Memory B cell (primary cell): Measurements from ENCODE around the gene SPACA6.

Experiments used
- ATAC-seq: fragments of 150-1000 bp; cut with Tn5 transposase; 2 replicates; pipeline ENCODE4 v1.10.0; 2021; ENCODE audit warnings: low read depth, mild to moderate bottlenecking, moderate library complexity
- DNase-seq, 2 donors: peaks; one replicate each; pipeline ENCODE4 v3.0.0; 2022; ENCODE audit warnings: low spot score in 2 of 2
- H3K27ac Mint-ChIP-seq: one replicate; pipeline ENCODE4 v1.8.0; 2022; ENCODE audit warnings: mild to moderate bottlenecking, moderate library complexity, mixed read lengths
- H3K27me3 Mint-ChIP-seq: one replicate; pipeline ENCODE4 v1.8.0; 2022; ENCODE audit warnings: mixed read lengths
- H3K36me3 Mint-ChIP-seq: one replicate; pipeline ENCODE4 v1.8.0; 2022; ENCODE audit warnings: mild to moderate bottlenecking, mixed read lengths
- H3K4me1 Mint-ChIP-seq: one replicate; pipeline ENCODE4 v1.8.0; 2022; ENCODE audit warnings: mixed read lengths
- H3K4me3 Mint-ChIP-seq: one replicate; pipeline ENCODE4 v1.8.0; 2022; ENCODE audit warnings: mild to moderate bottlenecking, moderate library complexity, mixed read lengths
- H3K9me3 Mint-ChIP-seq: one replicate; pipeline ENCODE4 v1.8.0; 2022; ENCODE audit warnings: mixed read lengths

Gene SPACA6

DNA sequence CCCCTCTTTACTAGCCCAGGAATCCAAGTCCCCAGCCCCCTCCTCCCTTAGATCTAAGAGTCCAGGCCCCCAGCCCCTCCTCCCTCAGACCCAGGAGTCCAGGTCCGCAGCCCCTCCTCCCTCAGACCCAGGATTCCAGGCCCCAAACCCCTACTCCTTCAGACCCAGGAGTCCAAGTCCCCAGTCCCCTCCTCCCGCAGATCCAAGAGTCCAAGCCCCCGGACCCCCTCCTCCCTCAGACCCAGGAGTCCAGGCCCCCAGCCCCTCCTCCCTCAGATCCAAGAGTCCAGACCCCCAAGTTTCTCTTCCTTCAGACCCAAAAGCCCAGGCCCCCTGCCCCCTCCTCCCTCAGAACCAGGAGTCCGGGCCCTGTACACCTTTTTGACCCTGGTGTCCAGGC, 11.5 kb downstream of the SPACA6 start:
- DNase-seq (no peak), ATAC-seq (no peak)
- Mint-ChIP-seq H3K27ac (peak overlapping the region; percentile 79), H3K36me3 (peaks cover 12% of the 10 kb centered on the region), H3K4me1 (peaks cover 22% of the 10 kb centered on the region), H3K9me3 (peaks cover 3% of the 10 kb centered on the region), H3K27me3 (peaks cover 7% of the 10 kb centered on the region), H3K4me3 (peak overlapping the region; percentile 81)

DNA sequence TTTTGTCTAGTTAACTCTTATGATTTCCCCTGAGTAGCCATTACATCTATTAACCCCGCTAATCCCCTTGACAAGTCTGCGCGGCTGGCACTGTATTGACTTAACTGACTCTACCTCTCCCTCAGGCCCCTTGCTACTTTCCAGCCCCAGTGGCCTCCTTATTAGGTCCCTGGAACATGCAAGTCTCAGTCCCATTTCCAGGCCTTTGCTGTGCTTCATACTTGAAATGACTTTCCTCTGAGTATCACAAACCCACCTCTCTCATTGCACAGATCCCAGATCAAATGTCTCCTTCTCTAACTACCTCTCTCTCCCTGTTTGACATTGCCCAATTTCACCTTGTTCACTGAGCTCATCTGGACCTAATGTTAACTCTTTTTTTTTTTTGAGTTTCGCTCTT, 13.2 kb downstream of the SPACA6 start:
- ATAC-seq, result no peak
- Mint-ChIP-seq H3K4me1 (peaks cover 35% of the 10 kb centered on the region), H3K27ac (no peak overlapping the region), H3K27me3 (peaks cover 5% of the 10 kb centered on the region), H3K9me3 (peaks cover 2% of the 10 kb centered on the region), H3K36me3 (peaks cover 12% of the 10 kb centered on the region), H3K4me3 (peak overlapping the region; percentile 25)
- DNase-seq, result no peak

DNA sequence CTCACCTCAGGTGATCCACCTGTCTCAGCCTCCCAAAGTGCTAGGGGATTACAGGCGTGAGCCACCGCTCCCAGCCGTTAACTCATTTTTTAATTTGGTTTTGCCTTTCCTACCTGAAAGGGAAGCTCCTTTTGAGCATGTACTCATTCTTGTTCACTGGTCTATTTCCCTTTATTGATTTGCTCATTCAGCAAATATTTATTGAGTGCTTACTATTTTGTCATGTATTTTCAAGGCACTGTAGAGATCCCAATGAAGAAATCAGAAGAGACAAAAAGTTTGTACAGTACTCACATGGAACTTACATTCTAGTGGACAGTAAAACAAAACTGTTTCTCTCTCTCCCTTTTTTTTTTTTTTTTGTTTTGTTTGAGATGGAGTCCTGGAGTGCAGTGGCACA, 13.8 kb downstream of the SPACA6 start:
- DNase-seq (no peak), ATAC-seq (no peak)
- H3K27ac Mint-ChIP-seq, result no peak overlapping the region
- H3K4me3 Mint-ChIP-seq, result no peak overlapping the region
- H3K36me3 Mint-ChIP-seq, result peaks cover 12% of the 10 kb centered on the region
- H3K27me3 Mint-ChIP-seq, result peaks cover 5% of the 10 kb centered on the region
- H3K9me3 Mint-ChIP-seq, result peaks cover 2% of the 10 kb centered on the region
- peaks cover 39% of the 10 kb centered on the region for H3K4me1 Mint-ChIP-seq

DNA sequence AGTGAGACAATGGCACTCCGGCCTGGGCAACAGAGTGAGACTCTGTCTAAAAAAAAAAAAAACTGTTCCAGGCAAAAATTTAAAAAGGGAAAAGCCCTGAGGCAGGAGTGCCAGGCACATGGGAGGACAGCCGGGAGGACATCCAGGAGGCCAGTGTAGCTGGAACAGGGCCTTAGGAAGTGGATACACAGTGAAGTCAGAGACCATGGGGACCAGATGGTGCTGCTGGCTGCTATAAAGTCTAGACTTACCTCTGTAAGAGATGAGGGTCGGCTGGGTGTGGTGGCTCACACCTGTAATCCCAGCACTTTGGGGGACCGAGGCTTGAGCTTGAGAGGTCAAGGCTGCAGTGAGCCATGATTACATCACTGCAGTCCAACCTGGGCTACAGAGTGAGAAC, 15.7 kb downstream of the SPACA6 start:
- H3K4me3 Mint-ChIP-seq, result no peak overlapping the region
- DNase-seq, result no peak
- H3K9me3 Mint-ChIP-seq, result peaks cover 2% of the 10 kb centered on the region
- H3K4me1 Mint-ChIP-seq, result peaks cover 35% of the 10 kb centered on the region
- ATAC-seq, result no peak
- peaks cover 12% of the 10 kb centered on the region for H3K36me3 Mint-ChIP-seq
- H3K27ac Mint-ChIP-seq, result no peak overlapping the region
- no peaks in the 10 kb centered on the region for H3K27me3 Mint-ChIP-seq

DNA sequence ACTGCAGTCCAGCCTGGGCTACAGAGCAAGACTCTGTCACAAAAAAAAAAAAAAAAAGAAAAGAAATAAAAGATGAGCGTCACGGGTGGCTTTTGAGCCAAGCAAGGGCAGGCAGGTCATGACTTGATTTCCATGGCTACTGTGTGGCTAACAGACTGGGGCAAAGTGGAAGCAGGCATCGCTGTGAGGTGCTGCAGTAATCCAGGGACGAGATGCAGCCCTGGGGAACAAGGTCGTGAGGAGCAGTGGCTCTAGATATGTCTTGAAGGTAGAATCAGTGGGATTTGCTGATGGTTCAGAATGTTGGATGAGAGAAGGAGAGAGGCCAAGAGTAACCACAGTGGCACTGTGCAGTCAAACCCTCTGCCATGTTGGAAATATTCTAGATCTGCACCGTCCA, 16.4 kb downstream of the SPACA6 start:
- ATAC-seq, result no peak
- Mint-ChIP-seq H3K4me3 (no peak overlapping the region), H3K4me1 (peaks cover 35% of the 10 kb centered on the region), H3K36me3 (peaks cover 12% of the 10 kb centered on the region), H3K27ac (no peak overlapping the region), H3K27me3 (no peaks in the 10 kb centered on the region), H3K9me3 (peaks cover 2% of the 10 kb centered on the region)
- no peak for DNase-seq

DNA sequence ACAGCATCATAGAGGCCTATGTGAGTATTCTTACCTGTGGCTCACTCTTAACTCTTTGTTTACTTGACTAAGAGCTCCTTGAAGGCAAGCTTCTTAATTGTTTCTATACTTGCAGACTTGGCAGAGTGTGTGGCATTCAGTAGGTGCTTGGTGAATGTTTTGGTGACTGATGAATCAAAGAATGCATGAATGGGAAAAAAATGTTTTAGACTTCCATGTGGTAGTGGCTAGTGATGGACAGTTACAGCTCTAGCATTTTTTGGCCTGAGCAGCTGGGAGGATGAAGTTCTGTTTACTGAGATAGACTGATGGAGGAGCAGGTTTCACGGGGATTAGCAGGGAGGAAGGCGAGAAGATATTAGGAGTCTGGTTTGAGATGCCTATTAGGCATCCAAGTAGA, 17.0 kb downstream of the SPACA6 start:
- H3K4me1 Mint-ChIP-seq, result peaks cover 34% of the 10 kb centered on the region
- H3K27me3 Mint-ChIP-seq, result peaks cover 1% of the 10 kb centered on the region
- peaks cover 4% of the 10 kb centered on the region for H3K9me3 Mint-ChIP-seq
- no peak overlapping the region for H3K4me3 Mint-ChIP-seq
- no peak overlapping the region for H3K27ac Mint-ChIP-seq
- no peak for DNase-seq
- peaks cover 12% of the 10 kb centered on the region for H3K36me3 Mint-ChIP-seq
- ATAC-seq, result no peak

DNA sequence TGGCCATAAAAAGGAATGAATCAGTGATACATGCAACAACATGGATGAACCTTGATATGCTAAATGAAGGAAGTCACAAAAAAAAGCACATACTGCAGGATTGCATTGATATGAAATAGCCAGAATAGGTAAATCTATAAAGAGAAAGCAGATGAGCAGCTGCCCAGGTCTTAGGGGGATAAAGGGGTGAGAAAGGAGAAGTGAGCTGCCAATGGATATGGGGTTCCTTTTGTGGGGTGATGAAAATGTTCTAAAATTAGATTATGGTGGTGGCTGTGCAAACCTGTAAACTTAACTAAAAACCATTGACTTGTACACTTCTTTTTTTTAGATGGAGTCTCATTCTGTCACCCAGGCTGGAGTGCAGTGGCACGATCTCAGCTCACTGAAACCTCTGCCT, 18.6 kb downstream of the SPACA6 start:
- ATAC-seq (no peak), DNase-seq (no peak)
- Mint-ChIP-seq H3K27ac (no peak overlapping the region), H3K4me3 (no peak overlapping the region), H3K9me3 (peaks cover 10% of the 10 kb centered on the region), H3K36me3 (peaks cover 5% of the 10 kb centered on the region), H3K4me1 (peaks cover 30% of the 10 kb centered on the region), H3K27me3 (peaks cover 12% of the 10 kb centered on the region)

DNA sequence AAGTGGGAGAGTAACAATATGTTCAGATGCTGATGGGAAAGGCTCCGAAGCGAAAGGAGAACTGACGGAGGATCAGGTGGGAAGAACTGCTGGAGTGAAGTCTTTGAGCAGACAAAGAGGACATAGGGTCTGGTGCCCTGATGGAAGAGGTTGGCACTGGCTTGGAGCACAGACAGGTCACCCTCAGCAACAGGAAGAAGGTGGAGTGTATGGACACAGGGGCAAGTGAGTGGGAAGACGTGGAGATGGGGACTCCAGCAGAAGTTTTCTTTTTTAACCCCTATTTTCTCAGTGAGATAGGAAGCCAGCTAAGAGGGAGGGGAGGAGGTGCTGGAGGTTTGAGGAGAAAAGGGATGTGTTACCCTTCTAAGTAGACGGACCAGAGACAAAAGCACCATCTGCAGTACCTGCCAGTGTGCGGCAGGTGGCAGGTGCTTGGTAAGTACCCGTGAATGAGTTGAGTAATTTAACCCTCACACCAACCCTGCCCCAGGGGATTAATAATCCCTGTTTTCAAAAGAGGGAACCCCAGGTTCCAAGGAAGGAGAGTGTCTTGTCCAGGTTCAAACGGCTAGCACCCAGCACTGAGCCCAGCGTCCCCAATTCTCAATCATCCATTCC, 19.4 kb downstream of the SPACA6 start:
- no peak for DNase-seq
- Mint-ChIP-seq H3K27ac (peak overlapping the region; percentile 9), H3K27me3 (peaks cover 14% of the 10 kb centered on the region), H3K4me1 (peaks cover 30% of the 10 kb centered on the region), H3K9me3 (peaks cover 10% of the 10 kb centered on the region), H3K4me3 (no peak overlapping the region), H3K36me3 (peaks cover 3% of the 10 kb centered on the region)
- peak; percentile 44 for ATAC-seq

DNA sequence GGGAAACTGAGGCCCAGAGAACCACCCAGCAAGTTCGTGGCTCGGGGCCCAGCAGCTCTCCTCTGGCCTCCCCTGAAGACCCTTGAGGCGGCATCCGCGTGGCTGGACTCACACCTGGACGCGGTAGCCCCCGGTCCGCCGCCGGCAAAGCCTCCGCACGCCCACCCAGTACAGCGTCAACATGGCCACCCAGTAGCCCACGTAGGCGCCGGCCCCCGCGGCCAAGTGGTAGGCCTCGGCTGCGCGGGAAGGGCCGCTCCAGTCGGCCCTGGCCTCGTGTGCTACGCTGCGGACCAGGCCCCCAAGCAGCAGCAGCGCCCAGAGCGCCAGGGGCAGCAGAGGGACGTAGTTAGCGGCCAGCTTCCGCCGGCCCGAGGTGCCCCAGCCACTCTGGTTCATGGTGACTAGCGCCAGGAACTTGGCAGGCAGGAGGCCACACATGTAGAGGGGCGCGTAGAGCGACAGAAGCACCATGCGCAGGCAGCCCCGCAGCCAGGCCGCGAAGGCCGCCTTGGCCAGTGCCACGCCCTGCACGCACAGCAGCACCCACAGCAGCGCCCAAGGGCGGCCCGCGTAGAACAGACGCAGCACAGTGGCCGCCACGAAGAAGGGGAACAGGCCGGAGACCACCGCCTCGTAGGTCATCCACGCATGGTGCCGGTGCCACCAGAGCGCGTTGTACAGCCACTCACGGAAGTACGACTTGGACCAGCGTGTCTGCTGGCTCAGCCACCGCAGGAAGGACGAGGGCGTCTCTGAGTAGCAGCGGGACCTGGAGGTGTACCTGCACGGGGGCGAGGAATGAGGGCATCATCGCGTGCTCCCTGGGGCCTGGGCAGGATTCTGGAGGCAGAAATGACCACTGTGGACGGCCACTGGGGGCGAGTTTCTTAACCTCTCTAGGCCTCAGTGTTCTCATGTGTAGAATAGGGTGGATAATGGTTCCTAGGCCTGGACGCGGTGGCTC, 20.5 kb downstream of the SPACA6 start:
- ATAC-seq (no peak), DNase-seq (no peak)
- Mint-ChIP-seq H3K36me3 (peaks cover 3% of the 10 kb centered on the region), H3K4me1 (peaks cover 28% of the 10 kb centered on the region), H3K9me3 (peaks cover 10% of the 10 kb centered on the region), H3K27me3 (peaks cover 17% of the 10 kb centered on the region), H3K4me3 (no peak overlapping the region), H3K27ac (no peak overlapping the region)

DNA sequence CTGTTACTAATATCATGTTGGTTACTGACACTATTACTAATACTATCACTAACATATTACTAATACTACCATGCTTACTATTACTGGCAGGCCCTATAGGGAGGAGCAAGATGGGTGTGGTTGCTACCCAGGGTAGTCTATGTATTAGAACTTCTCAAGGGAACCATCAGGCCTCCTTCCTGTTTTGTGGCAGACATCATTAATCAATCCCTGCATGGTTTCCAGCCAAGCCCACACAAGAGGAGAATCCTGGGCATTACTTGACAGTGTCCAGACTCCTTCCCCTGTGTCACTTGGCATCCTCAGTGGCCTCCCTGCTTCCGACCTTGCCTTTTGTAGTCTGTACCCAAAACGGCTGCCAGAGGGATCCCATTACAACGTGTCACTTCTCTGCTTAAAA, 21.7 kb downstream of the SPACA6 start:
- H3K27ac Mint-ChIP-seq, result no peak overlapping the region
- peaks cover 27% of the 10 kb centered on the region for H3K4me1 Mint-ChIP-seq
- DNase-seq, result no peak
- H3K27me3 Mint-ChIP-seq, result peaks cover 21% of the 10 kb centered on the region
- H3K9me3 Mint-ChIP-seq, result peaks cover 11% of the 10 kb centered on the region
- H3K4me3 Mint-ChIP-seq, result no peak overlapping the region
- no peak for ATAC-seq
- H3K36me3 Mint-ChIP-seq, result peaks cover 6% of the 10 kb centered on the region

DNA sequence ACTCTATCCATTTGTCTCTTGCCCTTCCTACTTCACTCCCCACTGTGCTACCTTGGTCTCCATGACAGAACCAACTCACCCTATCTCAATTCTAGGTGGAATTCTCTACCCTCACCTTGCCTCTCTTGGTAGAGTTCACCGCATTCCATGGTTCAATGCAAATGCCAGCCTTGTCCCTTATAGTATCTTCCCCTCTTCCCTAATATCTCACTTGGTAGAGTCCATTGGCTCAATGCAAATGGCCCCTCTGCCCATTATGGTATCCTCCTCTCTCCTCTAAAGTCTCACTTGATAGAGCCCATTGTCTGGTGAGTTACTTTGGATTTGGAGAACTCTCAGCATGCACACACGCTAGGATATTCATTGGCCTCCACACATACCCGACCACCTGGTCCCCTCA, 22.7 kb downstream of the SPACA6 start:
- peaks cover 20% of the 10 kb centered on the region for H3K4me1 Mint-ChIP-seq
- no peak for DNase-seq
- no peak for ATAC-seq
- H3K27me3 Mint-ChIP-seq, result peaks cover 24% of the 10 kb centered on the region
- H3K4me3 Mint-ChIP-seq, result no peak overlapping the region
- no peak overlapping the region for H3K27ac Mint-ChIP-seq
- peaks cover 6% of the 10 kb centered on the region for H3K36me3 Mint-ChIP-seq
- peaks cover 12% of the 10 kb centered on the region for H3K9me3 Mint-ChIP-seq

DNA sequence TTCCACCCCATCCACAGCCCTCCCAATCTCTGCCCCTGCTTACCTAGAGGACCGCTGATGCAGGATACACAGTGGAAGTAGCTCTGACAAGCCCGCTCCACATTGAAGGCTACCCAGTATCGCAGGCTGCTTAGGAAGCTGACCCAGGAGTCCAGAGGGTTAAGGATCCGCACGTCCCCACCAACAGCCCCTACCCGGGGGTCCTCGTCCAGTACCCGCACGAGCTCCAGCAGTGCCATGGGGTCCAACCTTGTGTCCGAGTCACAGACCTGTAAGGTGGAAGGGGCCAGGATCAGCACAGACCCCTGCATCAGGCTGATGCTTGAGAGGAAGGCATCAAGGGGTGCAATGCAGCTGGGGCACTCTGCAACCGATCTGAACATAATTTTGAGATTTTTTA, 23.8 kb downstream of the SPACA6 start:
- Mint-ChIP-seq H3K27ac (no peak overlapping the region), H3K4me3 (no peak overlapping the region), H3K9me3 (peaks cover 12% of the 10 kb centered on the region), H3K36me3 (peaks cover 6% of the 10 kb centered on the region), H3K27me3 (peaks cover 26% of the 10 kb centered on the region), H3K4me1 (peaks cover 12% of the 10 kb centered on the region)
- no peak for ATAC-seq
- DNase-seq, result no peak

DNA sequence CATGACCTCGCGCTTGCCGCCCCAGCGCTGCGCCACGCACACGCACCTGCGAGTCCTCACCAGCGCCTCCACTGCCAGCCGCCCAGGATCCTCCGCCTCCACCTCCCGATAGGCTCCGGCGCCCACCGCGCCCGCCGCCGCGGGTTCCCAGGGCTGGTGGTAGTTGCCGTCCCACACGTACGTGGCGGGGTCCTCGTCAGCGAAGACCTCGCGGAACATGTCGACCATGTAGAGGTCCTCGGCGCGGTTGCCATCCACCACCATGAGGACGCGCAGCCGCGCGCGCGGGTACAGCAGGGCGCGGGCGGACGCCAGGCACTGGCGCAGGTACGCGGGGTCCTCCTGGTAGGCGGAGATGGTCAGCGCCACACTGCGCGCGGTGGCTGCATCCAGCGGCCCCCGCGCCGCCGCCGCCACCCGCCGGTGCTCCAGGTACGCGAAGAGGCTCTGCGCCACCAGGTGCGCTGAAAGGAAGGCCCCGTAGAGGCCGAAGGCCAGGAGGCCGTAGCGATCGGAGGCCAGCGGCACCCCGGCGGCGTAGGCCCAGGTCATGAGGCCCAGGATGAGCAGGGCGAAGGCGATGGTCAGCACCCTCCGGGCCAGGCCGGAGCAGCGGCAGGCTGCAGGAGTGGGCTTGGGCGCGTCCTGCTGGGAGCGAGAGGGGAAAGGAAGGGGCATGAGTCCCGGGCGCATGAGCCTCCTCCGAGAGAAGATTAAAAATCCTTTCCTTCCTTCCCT, 26.3 kb downstream of the SPACA6 start:
- Mint-ChIP-seq H3K27ac (no peak overlapping the region), H3K4me3 (no peak overlapping the region), H3K9me3 (peaks cover 20% of the 10 kb centered on the region), H3K27me3 (peaks cover 36% of the 10 kb centered on the region), H3K36me3 (peaks cover 11% of the 10 kb centered on the region), H3K4me1 (peaks cover 15% of the 10 kb centered on the region)
- no peak for DNase-seq
- ATAC-seq, result no peak

DNA sequence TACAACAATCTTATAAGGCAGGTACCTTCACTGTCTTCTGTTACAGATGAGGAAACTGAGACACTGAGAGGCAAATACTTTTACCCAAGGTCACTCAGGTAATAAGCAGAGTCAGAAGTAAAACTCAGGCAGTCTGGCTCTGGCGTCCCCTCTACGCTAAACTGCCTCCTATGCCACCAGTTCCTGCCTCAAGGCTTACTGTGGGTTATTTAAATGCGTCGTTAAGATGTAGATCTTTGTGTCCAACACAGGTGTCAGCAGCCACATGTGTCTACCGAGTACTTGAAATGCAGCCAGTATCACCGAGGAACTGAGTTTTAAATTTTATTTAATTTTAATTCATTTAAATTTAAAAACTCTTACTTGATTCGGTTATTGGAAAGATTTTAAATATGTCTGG, 28.8 kb downstream of the SPACA6 start:
- Mint-ChIP-seq H3K27ac (no peak overlapping the region), H3K4me3 (no peak overlapping the region), H3K27me3 (peaks cover 32% of the 10 kb centered on the region), H3K9me3 (peaks cover 13% of the 10 kb centered on the region), H3K4me1 (peaks cover 9% of the 10 kb centered on the region), H3K36me3 (peaks cover 10% of the 10 kb centered on the region)
- no peak for DNase-seq
- no peak for ATAC-seq
